HepG2 (cell line): Measurements from ENCODE around the gene TMEM200C. TPM values are rescaled to one million over a fixed set of nuclear protein-coding genes. Genes with fewer than 3 reads are reported as not detected.

Experiments used
- ATAC-seq: fragments of 200-7000 bp; cut with Tn5 transposase; 3 replicates; pipeline ENCODE4 v1.9.1; 2020; ENCODE audit warnings: mild to moderate bottlenecking, moderate library complexity
- Bru-seq: library from RNA; stranded (reverse); fragments of 400-500 nt; gene quantifications from one replicate; lab custom pipeline; 2021; lab: Mats Ljungman, UMichigan
- BruChase-seq, 2 experiments: library from RNA; stranded (reverse); fragments of 400-500 nt; gene quantifications; one replicate each; lab custom pipeline; 2021; lab: Mats Ljungman, UMichigan
- BruUV-seq: library from RNA; stranded (reverse); fragments of 400-500 nt; replicated peaks from 2 replicates; lab custom pipeline; 2021; lab: Mats Ljungman, UMichigan
- CTCF ChIA-PET: fragments of 300-600 bp; formaldehyde crosslinking; extraction: SDS; loops from one replicate; lab custom pipeline; 2021; ENCODE audit warnings: low total read pairs, inconsistent platforms, low intra/inter-chr PET ratio; lab: Yijun Ruan, JAX
- POLR2A ChIA-PET: fragments of 350-600 bp; sonication (Branson Sonifier 250); formaldehyde crosslinking; loops from one replicate; lab custom pipeline; 2020; ENCODE audit warnings: antibody characterized with exemption, inconsistent platforms; lab: Yijun Ruan, JAX
- DNase-seq: peaks from one replicate; pipeline ENCODE4 v3.0.0-alpha.2; 2015; ENCODE audit warnings: low spot score
- FAIRE-seq: peaks from 3 replicates; lab custom pipeline; 2011; peaks lifted over from hg19 to GRCh38; lab: Jason Lieb, UNC
- H2AFZ ChIP-seq: one replicate; pipeline ENCODE4 v1.6.1; 2011; ENCODE audit warnings: low read length, inconsistent platforms
- H3K27ac ChIP-seq: fragments of 300-600 bp; 3 replicates; pipeline ENCODE4 v1.8.0; 2011; ENCODE audit warnings: mixed run types, mild to moderate bottlenecking, mixed read lengths, low read length, inconsistent platforms; ENCODE audit not compliant: insufficient read depth; ENCODE audit errors: extremely low read length
- H3K27me3 ChIP-seq, 2 experiments: fragments of 200-600 bp in 1 of 2; 2 replicates in 1 of 2; 3 replicates in 1 of 2; pipeline versions ENCODE4 v1.6.0 to v1.8.0; 2011; ENCODE audit warnings: low read length in 2 of 2, mild to moderate bottlenecking in 2 of 2, moderate library complexity in 2 of 2, inconsistent platforms in 1 of 2; ENCODE audit not compliant: insufficient read depth in 2 of 2, control insufficient read depth in 1 of 2
- H3K36me3 ChIP-seq, 2 experiments: fragments of 200-600 bp in 1 of 2; replicated peaks in 1 of 2; 2 replicates in 1 of 2; 3 replicates in 1 of 2; pipeline versions ENCODE4 v1.5.1 to v1.8.0; 2011; ENCODE audit warnings: low read length in 2 of 2, inconsistent platforms in 1 of 2; ENCODE audit not compliant: insufficient read depth in 2 of 2, control insufficient read depth in 1 of 2
- H3K4me1 ChIP-seq: 2 replicates; pipeline ENCODE4 v1.5.1; 2012; ENCODE audit warnings: low read length, inconsistent platforms; ENCODE audit not compliant: insufficient read depth
- H3K4me2 ChIP-seq: 2 replicates; pipeline ENCODE4 v1.6.0; 2011; ENCODE audit warnings: low read depth, low read length, inconsistent platforms
- H3K4me3 ChIP-seq, 3 experiments: fragments of 200-600 bp in 1 of 3; sonication (generic), shearing (Covaris generic) in 1 of 3; replicated peaks in 1 of 3; 2 replicates each; pipeline ENCODE4 v1.5.1; 2011 to 2016; ENCODE audit warnings: low read length in 3 of 3, inconsistent platforms in 2 of 3, low read depth in 2 of 3, mild to moderate bottlenecking in 2 of 3, control low read depth in 1 of 3, mixed read lengths in 1 of 3; ENCODE audit not compliant: insufficient read depth in 1 of 3
- H3K79me2 ChIP-seq: one replicate; pipeline ENCODE4 v1.6.1; 2011; ENCODE audit warnings: low read length, inconsistent platforms; ENCODE audit not compliant: insufficient read depth
- H3K9ac ChIP-seq: 2 replicates; pipeline ENCODE4 v1.6.0; 2011; ENCODE audit warnings: mild to moderate bottlenecking, low read depth, low read length, inconsistent platforms; ENCODE audit not compliant: insufficient read depth
- H3K9me3 ChIP-seq: 2 replicates; pipeline ENCODE4 v1.5.1; 2012; ENCODE audit warnings: mild to moderate bottlenecking, low read length
- H4K20me1 ChIP-seq: 2 replicates; pipeline ENCODE4 v1.6.0; 2011; ENCODE audit warnings: inconsistent platforms, mild to moderate bottlenecking, low read length, moderate library complexity; ENCODE audit not compliant: insufficient read depth
- ZNF580 ChIP-seq: IDR thresholded peaks from 2 replicates; pipeline ENCODE4 v1.6.1; 2016; ENCODE audit warnings: low read depth, borderline replicate concordance
- ZNF777 ChIP-seq: sonication (generic); formaldehyde crosslinking; IDR thresholded peaks from 2 replicates; pipeline ENCODE4 v1.4.0; 2020; ENCODE audit warnings: missing genetic modification reagents
- WGBS: methylation state at CpG from one replicate; pipeline ENCODE4 v1.1.6; 2017; ENCODE audit warnings: low lambda C conversion rate; 5-methylcytosine and 5-hydroxymethylcytosine counted together
- in situ Hi-C: cut with HindIII; loops from 2 replicates; pipeline ENCODE4 v1.10.0; 2017; ENCODE audit warnings: low pct_unique_long_range_greater_than_20kb; ENCODE audit not compliant: extremely low pct_ligation_motif_present
- intact Hi-C: fragments of 100-400 bp; cut with micrococcal nuclease; formaldehyde crosslinking; loops from one replicate; pipeline ENCODE4 v1.10.0; 2022; ENCODE audit not compliant: unreplicated experiment
- long read RNA-seq, 2 experiments: library from RNA in 1 of 2; library from polyadenylated mRNA in 1 of 2; stranded (forward) in 1 of 2; unstranded in 1 of 2; transcript quantifications; one replicate each; pipeline ENCODE4 v2.0.0, GENCODE V29; 2019 to 2022
- polyA minus RNA-seq, 3 experiments: library from RNA; depleted of rRNA, polyadenylated mRNA; stranded (reverse); fragments of >200 nt; gene quantifications; 2 replicates each; pipeline ENCODE4 v1.2.3, GENCODE V29; 2011; ENCODE audit warnings: low replicate concordance in 1 of 3
- polyA plus RNA-seq, 8 experiments: library from polyadenylated mRNA; depleted of rRNA in 3 of 8; stranded (reverse) in 7 of 8; unstranded in 1 of 8; fragments of >200 nt; fragmentation: Illumina TruSeq in 4 of 8; extraction: Trizol in 4 of 8; gene quantifications; 2 replicates each; pipeline versions ENCODE4 v1.2.1 to v1.2.3, GENCODE V29; 2011 to 2016; ENCODE audit warnings: low read depth in 4 of 8, missing spikeins in 1 of 8, mixed read lengths in 1 of 8; ENCODE audit not compliant: insufficient read depth in 1 of 8
- total RNA-seq, 5 experiments: library from RNA; depleted of rRNA; stranded (reverse); fragments of >200 nt; fragmentation: Illumina TruSeq; extraction: Trizol; gene quantifications; 2 replicates each; pipeline ENCODE4 v1.2.3, GENCODE V29; 2016; ENCODE audit warnings: low read depth in 1 of 5

TMEM200C gene
- total RNA-seq (2016; rRNA removed; fragmentation: Illumina TruSeq; extraction: Trizol) = 0.04 TPM in 1 of 2 replicates, not detected in the other
- total RNA-seq (2016; cell fraction: cytosol; rRNA removed; fragmentation: Illumina TruSeq; extraction: Trizol; ENCODE audit: low read depth) = not detected in 2 replicates
- not detected in 2 replicates for total RNA-seq (2016; cell fraction: insoluble cytoplasmic fraction; rRNA removed; fragmentation: Illumina TruSeq; extraction: Trizol)
- not detected in 2 replicates for total RNA-seq (2016; cell fraction: membrane; rRNA removed; fragmentation: Illumina TruSeq; extraction: Trizol)
- not detected in 2 replicates for total RNA-seq (2016; cell fraction: nucleus; rRNA removed; fragmentation: Illumina TruSeq; extraction: Trizol)
- not detected in 2 replicates for polyA plus RNA-seq (2011; rRNA removed)
- not detected in 2 replicates for polyA plus RNA-seq (2011; cell fraction: cytosol; rRNA removed)
- 0.09 TPM in 1 of 2 replicates, not detected in the other for polyA plus RNA-seq (2011; cell fraction: nucleus; rRNA removed)
- 0.08 TPM in 1 of 2 replicates, not detected in the other for polyA plus RNA-seq (2012)
- not detected in 2 replicates for polyA plus RNA-seq (2016; cell fraction: cytosol; fragmentation: Illumina TruSeq; extraction: Trizol; ENCODE audit: low read depth)
- not detected in 2 replicates for polyA plus RNA-seq (2016; cell fraction: insoluble cytoplasmic fraction; fragmentation: Illumina TruSeq; extraction: Trizol; ENCODE audit: low read depth)
- polyA plus RNA-seq (2016; cell fraction: membrane; fragmentation: Illumina TruSeq; extraction: Trizol; ENCODE audit: low read depth) = not detected in 2 replicates
- not detected in 2 replicates for polyA plus RNA-seq (2016; cell fraction: nucleus; fragmentation: Illumina TruSeq; extraction: Trizol; ENCODE audit: insufficient read depth, low read depth)
- polyA minus RNA-seq (2011; rRNA and poly(A)+ RNA removed; ENCODE audit: low replicate concordance) = not detected in 2 replicates
- polyA minus RNA-seq (2011; cell fraction: cytosol; rRNA and poly(A)+ RNA removed) = not detected in 2 replicates
- polyA minus RNA-seq (2011; cell fraction: nucleus; rRNA and poly(A)+ RNA removed) = 0.12 TPM in 1 of 2 replicates, not detected in the other
- percentile 10 among the genes with signal in this experiment for Bru-seq, nascent RNA
- percentile 7 among the genes with signal in this experiment for BruChase-seq, experiment 1, labeled RNA remaining after a 6-hour chase
- percentile 11 among the genes with signal in this experiment for BruChase-seq, experiment 2, labeled RNA remaining after a 2-hour chase
- long read RNA-seq, experiment 1 = 0 reads
- long read RNA-seq, experiment 2 = 0 reads

- 4% methylated on average over 10 of the region's 83 CpGs for WGBS
- no peak for DNase-seq
- peak within 1 kb of the TSS; percentile 68 for H3K4me2 ChIP-seq
- intact Hi-C loops (loop anchor here (10.0 kb wide), 2 partner anchors 59 to 159 kb away; no protein-coding TSS in a partner anchor), in situ Hi-C loops (loop anchor here (10.0 to 25.0 kb wide), 2 partner anchors 319 to 992 kb away; no protein-coding TSS in a partner anchor)
- H3K9me3 ChIP-seq = no peaks in the 10 kb centered on the region
- H3K4me1 ChIP-seq = peaks cover 11% of the 10 kb centered on the region; the same call in 1 of the 2 replicates
- POLR2A ChIA-PET = no interaction called here
- no TSS peak for BruUV-seq
- TF ChIP-seq ZNF777 (CRISPR knock-in tag) (peak; percentile 21; the same call in 1 of the 2 replicates), ZNF580 (no peak)
- TF ChIP-seq, all 625 proteins: peak for 1
- peak within 1 kb of the TSS; percentile 36 to 65 (median 38); a peak in 5 of 6 replicates for H3K4me3 ChIP-seq
- no peak within 1 kb of the TSS for H3K9ac ChIP-seq
- no peak within 1 kb of the TSS for H3K27ac ChIP-seq
- ATAC-seq = peak; percentile 38
- peaks cover 21 to 87% of the 10 kb centered on the region in 2 experiments for H3K27me3 ChIP-seq
- no peaks in the 10 kb centered on the region for H3K36me3 ChIP-seq
- no peaks in the 10 kb centered on the region for H4K20me1 ChIP-seq
- CTCF ChIA-PET = no interaction called here
- H3K79me2 ChIP-seq = no peaks in the 10 kb centered on the region
- no peak within 1 kb of the TSS for H2AFZ ChIP-seq
- FAIRE-seq = no peak
Observed at GRCh38 chr18:5895299-5895875, at the start of gene TMEM200C. TSS of gene TMEM200C (minus strand) at chr18:5895522. CDS start at chr18:5892063, 3,459 bp downstream.
